ENCODE measurements around the gene ABI1. TPM values are rescaled to one million over a fixed set of nuclear protein-coding genes. Genes with fewer than 3 reads are reported as not detected.

Gene ABI1
- total RNA-seq, 1 donor from 2014 or later = 67.5 TPM

GRCh38 chr10:26723016-26723415, 137.7 kb downstream of the ABI1 start:
- DNase-seq (ENCODE audit: low spot score) = no peak
- Mint-ChIP-seq H3K4me3 (ENCODE audit: unreplicated experiment) (no peak overlapping the region), H3K27ac (ENCODE audit: unreplicated experiment) (no peak overlapping the region), H3K4me1 (ENCODE audit: unreplicated experiment) (no peaks in the 10 kb centered on the region), H3K36me3 (ENCODE audit: low read depth, unreplicated experiment) (peaks cover 6% of the 10 kb centered on the region), H3K27me3 (ENCODE audit: unreplicated experiment) (no peaks in the 10 kb centered on the region), H3K9me3 (ENCODE audit: unreplicated experiment) (no peaks in the 10 kb centered on the region)
- no peak for TF ChIP-seq CTCF (IDR thresholded peaks at IDR 0.05; ENCODE audit: unreplicated experiment)

DNA sequence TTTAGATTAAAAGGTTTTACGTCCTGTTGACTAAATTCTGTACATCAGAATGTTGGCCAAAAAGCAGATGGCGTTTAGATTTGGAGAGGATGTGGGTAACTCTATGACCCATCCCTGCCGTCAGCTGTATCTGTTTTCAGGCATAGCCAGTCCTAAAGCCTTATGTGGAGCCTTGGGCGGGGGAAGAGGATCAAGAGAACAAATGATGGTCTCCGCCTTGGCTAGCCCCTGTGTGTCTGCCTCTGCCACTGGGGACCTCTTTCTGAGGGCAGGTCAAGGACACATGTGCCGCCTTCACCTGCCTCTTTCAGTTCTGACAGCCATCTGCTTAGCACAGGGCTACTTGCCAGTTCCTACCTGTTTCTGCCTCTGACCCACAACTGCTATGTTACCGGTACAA, 139.2 kb downstream of the ABI1 start:
- no peaks in the 10 kb centered on the region for H3K27me3 Mint-ChIP-seq (ENCODE audit: unreplicated experiment)
- no peak overlapping the region for H3K27ac Mint-ChIP-seq (ENCODE audit: unreplicated experiment)
- H3K9me3 Mint-ChIP-seq (ENCODE audit: unreplicated experiment) = no peaks in the 10 kb centered on the region
- H3K4me3 Mint-ChIP-seq (ENCODE audit: unreplicated experiment) = no peak overlapping the region
- DNase-seq (ENCODE audit: low spot score) = no peak
- no peak for TF ChIP-seq CTCF (IDR thresholded peaks at IDR 0.05; ENCODE audit: unreplicated experiment)
- no peaks in the 10 kb centered on the region for H3K4me1 Mint-ChIP-seq (ENCODE audit: unreplicated experiment)
- no peaks in the 10 kb centered on the region for H3K36me3 Mint-ChIP-seq (ENCODE audit: low read depth, unreplicated experiment)

- no peak for DNase-seq (ENCODE audit: low spot score)
- no peak for TF ChIP-seq CTCF (IDR thresholded peaks at IDR 0.05; ENCODE audit: unreplicated experiment)
- Mint-ChIP-seq H3K9me3 (ENCODE audit: unreplicated experiment) (no peaks in the 10 kb centered on the region), H3K4me3 (ENCODE audit: unreplicated experiment) (no peak overlapping the region), H3K27ac (ENCODE audit: unreplicated experiment) (no peak overlapping the region), H3K36me3 (ENCODE audit: low read depth, unreplicated experiment) (peaks cover 4% of the 10 kb centered on the region), H3K4me1 (ENCODE audit: unreplicated experiment) (no peaks in the 10 kb centered on the region), H3K27me3 (ENCODE audit: unreplicated experiment) (no peaks in the 10 kb centered on the region)
Observed at GRCh38 chr10:26717476-26717875, 143.3 kb downstream of the ABI1 start.

GRCh38 chr10:26715137-26715487, 145.6 kb downstream of the ABI1 start:
- H3K27ac Mint-ChIP-seq (ENCODE audit: unreplicated experiment) = no peak overlapping the region
- no peak for DNase-seq (ENCODE audit: low spot score)
- H3K27me3 Mint-ChIP-seq (ENCODE audit: unreplicated experiment) = no peaks in the 10 kb centered on the region
- peaks cover 4% of the 10 kb centered on the region for H3K36me3 Mint-ChIP-seq (ENCODE audit: low read depth, unreplicated experiment)
- no peak overlapping the region for H3K4me3 Mint-ChIP-seq (ENCODE audit: unreplicated experiment)
- no peaks in the 10 kb centered on the region for H3K4me1 Mint-ChIP-seq (ENCODE audit: unreplicated experiment)
- no peaks in the 10 kb centered on the region for H3K9me3 Mint-ChIP-seq (ENCODE audit: unreplicated experiment)
- no peak for TF ChIP-seq CTCF (IDR thresholded peaks at IDR 0.05; ENCODE audit: unreplicated experiment)

DNA sequence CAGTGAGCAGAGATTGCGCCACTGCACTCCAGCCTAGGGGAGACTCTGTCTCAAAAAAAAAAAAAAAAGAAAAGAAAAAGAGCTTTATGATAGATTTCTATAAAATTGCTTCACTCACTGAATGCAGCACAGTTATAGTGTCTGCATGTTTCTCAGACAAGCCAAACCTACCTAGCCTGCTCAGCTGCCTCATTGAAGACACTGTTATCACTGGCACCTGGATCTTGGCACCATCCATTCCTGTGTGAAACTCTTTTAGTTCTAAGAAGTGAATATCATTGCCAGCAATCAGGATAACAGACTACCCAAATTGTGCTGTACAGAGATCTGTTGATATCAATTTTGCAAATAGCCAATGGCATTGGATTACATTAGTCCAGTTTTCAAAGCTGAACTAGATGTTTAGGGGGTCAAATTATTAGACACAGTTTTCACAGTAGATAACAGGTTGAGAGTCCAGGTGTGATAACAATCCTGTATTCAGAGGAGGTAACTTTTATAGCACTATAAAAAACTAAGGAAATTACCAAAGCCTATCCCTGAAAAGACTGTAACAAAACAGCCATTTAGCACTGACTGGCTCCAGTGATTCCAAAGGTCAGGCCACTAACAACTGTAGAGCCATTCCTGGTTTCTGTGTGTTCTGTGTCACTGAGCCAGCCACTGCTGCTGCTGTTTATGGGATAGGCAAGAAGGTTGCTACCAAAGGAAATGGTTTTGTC, 146.2 kb downstream of the ABI1 start:
- H3K4me1 Mint-ChIP-seq (ENCODE audit: unreplicated experiment) = no peaks in the 10 kb centered on the region
- H3K27ac Mint-ChIP-seq (ENCODE audit: unreplicated experiment) = no peak overlapping the region
- H3K4me3 Mint-ChIP-seq (ENCODE audit: unreplicated experiment) = no peak overlapping the region
- no peak for DNase-seq (ENCODE audit: low spot score)
- TF ChIP-seq CTCF (IDR thresholded peaks at IDR 0.05; ENCODE audit: unreplicated experiment) = no peak
- H3K9me3 Mint-ChIP-seq (ENCODE audit: unreplicated experiment) = no peaks in the 10 kb centered on the region
- peaks cover 1% of the 10 kb centered on the region for H3K27me3 Mint-ChIP-seq (ENCODE audit: unreplicated experiment)
- peaks cover 4% of the 10 kb centered on the region for H3K36me3 Mint-ChIP-seq (ENCODE audit: low read depth, unreplicated experiment)
